IPS-18c (cell line): ENCODE results near the gene JADE2.

Experiments
- H3K4me3 ChIP-seq: 2 replicates; pipeline ENCODE4 v1.7.0; 2013; ENCODE audit warnings: low read depth, mild to moderate bottlenecking, low read length, moderate library complexity; ENCODE audit not compliant: insufficient read depth
- H3K9me3 ChIP-seq: one replicate; pipeline ENCODE4 v1.6.1; 2013; ENCODE audit warnings: mild to moderate bottlenecking, low read length, moderate library complexity; ENCODE audit not compliant: control insufficient read depth, insufficient read depth

The JADE2 gene

DNA sequence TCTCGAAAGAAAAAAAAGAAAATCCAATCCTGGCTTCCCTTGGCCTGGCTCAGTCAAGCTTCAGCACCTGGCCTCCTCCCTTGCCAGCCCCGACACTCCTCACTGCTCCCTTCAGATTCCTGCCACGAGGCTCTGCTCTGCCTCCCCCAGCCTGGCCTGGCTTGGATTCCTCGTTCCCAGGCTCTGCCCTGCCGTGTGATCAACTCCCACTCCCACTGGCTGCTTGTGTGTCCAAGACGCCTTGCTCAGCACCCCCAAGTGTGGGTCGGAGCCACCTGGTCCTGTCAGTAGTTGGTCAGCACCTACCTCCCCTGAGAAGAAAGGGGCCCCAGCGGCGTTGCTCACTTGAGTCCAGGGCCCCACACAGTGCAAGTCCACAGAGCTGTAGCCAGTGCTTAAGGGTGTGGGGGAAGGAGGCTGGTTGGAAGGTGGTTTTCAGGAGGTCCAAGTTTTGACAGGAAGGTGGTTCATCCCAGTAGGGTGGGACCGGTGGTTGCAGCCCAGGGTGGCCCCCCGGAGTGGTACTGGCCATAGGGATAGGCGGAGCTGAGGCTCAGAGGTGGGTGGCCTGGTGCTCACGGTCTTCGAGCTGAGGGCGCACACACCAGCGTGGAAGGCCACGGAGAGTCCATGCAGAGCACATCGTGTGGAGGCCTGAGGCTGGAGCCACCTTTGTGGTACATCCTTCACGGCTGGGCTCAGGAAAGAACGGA is 46.4 kb downstream of the JADE2 start:
- Histone ChIP-seq H3K9me3 (peaks cover 2% of the 10 kb centered on the region), H3K4me3 (no peak overlapping the region)

DNA sequence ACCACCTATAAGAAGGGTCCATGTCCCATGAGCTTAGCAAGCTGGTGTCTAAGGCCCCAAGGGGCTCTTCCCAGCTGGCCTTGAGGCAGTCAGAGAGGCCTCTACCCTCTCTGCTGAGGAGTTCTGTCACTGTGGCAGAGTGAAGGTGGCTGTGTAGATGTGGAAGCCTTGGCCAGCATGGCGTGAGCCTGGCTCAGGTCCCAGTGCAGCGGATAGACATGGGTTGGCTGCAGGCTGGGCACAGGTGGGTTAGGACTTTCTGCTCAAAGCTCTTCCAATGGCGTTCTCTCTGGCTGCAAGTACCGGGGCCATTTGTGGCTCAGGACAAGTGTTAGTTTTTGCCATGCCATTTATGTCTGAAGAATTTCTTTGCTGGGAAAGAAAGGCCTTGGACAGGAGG is 47.3 kb downstream of the JADE2 start:
- Histone ChIP-seq H3K4me3 (no peak overlapping the region), H3K9me3 (peaks cover 2% of the 10 kb centered on the region)

DNA sequence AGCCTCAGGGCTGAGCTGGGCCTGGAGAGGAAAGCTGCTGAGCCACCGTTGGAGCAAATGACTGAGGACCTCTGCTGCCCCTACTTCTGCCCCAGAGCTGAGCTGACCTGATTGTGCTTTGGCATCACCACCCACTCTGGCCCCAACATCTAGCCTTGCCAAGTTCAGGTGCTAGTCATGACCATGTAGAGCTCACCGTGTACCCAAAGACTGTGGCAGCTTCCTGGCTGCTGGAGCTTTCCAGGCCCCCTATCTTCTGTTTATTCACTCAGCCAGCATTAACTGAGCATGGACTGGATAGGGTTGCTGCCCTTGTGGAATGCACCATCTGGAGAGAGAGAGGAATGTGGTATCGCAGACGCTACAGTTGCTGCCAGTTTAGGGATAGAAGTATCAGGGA is 49.1 kb downstream of the JADE2 start:
- Histone ChIP-seq H3K4me3 (no peak overlapping the region), H3K9me3 (peaks cover 2% of the 10 kb centered on the region)

DNA sequence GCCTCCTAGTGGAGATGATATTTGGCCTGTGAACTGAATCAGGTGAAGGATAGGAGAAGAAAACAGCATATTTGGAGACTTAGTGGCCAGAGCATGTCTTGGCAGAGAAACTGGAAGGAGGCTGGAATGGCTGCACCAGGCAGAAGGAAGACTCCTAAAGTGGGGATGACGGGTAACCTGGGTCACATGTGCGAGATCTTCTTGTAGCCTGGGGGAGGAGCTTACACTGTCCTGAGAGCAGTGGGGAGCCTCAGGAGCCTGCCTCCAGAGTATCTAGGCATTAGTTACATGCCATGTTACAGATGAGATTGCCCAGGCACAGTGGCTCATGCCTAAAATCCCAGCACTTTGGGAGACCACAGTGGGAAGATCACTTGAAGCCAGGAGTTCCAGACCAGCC is 49.8 kb downstream of the JADE2 start:
- H3K4me3 ChIP-seq, result no peak overlapping the region
- peaks cover 2% of the 10 kb centered on the region for H3K9me3 ChIP-seq

DNA sequence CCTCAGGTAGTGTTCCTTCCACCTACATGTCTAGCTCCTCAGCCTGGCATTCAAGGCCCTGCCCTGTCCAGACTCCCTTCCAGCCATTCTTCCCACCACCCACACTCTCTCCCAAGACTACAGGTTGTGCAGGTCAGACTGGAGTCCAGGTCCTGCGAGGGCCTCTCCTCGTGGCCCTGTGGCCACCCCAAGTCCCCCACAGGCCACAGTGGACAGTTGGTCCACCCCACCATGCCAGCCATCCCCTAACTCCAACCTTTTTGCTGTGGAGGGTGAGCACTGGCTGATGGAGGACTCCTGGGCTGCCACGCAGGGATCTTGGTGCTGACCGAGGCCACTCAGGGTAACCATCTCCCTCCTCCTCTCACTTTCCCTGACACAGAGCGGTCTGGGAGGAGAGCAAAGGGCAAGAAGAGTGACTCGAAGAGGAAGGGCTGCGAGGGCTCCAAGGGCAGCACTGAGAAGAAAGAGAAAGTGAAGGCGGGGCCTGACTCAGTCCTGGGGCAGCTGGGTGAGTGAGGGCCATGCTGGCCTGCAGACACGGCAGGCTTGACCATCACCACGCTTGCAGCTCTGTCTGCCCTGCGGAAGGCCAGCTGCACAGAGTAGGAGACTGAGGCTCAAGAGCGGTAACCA is 51.0 kb downstream of the JADE2 start:
- Histone ChIP-seq H3K4me3 (no peak overlapping the region), H3K9me3 (peaks cover 2% of the 10 kb centered on the region)

DNA sequence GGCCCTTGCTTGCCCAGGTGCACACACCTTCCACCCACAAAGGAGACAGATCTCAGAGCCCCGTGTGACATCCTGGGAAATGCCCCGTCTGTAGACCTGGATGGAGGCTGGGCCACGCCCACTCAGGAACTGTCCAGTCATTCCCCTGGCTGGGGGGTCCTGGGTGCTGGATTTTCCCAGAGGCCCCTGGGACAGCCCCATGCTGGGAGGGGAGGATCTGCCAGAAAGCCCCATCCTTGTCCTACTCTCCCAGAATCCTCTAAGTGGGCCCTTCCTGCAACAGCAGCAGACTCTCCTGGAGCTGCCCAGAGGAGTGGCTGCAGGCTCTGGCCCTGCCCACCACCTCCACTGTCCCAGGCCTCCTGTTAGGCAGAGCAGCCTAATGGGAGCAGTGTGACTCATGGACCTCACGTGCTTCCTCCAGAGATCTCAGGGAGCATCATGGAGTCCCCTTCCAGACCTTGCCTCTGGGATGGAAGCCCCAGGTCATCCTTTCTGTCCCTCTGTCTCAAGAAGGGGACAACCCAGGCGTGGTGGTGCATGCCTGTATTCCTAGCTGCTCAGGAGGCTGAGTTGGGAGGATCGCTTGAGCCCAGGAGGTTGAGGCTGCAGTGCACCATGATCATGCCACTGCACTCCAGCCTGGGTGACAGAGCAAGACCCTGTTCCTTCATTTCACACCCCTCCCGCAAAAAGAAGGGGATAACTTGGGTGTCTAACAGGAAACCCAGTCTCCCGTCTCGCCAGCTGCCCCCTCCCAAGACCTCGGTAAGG is 51.7 kb downstream of the JADE2 start:
- peaks cover 2% of the 10 kb centered on the region for H3K9me3 ChIP-seq
- no peak overlapping the region for H3K4me3 ChIP-seq

DNA sequence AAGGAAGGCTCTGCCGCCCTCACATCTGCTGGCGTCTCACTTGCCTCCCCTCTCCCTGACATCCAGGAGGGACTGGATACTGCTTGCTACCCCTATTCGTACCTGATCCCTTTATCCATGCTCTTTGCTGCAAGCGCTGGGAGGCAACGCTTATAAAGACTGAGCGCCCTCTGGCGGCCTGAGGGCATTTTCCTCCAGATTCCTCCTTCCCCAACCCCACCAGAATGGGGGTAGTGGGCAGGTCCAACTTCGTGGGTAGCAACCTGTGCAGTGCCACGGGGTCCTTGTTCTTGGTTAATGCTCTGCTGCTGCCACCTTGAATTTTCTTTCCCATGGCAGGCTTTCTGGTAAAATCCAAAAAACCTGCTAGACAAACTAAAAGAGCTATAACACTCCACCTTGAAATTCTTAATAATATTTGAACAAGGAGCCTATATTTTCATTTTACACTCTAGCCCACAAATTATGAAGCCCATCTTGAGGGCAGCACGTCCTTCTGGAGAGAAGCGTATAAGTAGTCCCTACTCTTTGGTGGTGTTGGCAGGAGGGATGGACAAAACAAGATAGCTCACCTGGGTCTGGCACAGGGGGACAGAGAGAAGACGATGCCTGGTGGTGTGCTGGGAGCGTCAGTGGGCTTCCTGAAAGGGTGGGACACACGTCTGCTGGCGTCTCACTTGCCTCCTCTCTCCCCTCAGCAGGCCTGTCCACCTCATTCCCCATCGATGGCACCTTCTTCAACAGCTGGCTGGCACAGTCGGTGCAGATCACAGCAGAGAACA is 52.5 kb downstream of the JADE2 start:
- H3K9me3 ChIP-seq, result peaks cover 2% of the 10 kb centered on the region
- no peak overlapping the region for H3K4me3 ChIP-seq

DNA sequence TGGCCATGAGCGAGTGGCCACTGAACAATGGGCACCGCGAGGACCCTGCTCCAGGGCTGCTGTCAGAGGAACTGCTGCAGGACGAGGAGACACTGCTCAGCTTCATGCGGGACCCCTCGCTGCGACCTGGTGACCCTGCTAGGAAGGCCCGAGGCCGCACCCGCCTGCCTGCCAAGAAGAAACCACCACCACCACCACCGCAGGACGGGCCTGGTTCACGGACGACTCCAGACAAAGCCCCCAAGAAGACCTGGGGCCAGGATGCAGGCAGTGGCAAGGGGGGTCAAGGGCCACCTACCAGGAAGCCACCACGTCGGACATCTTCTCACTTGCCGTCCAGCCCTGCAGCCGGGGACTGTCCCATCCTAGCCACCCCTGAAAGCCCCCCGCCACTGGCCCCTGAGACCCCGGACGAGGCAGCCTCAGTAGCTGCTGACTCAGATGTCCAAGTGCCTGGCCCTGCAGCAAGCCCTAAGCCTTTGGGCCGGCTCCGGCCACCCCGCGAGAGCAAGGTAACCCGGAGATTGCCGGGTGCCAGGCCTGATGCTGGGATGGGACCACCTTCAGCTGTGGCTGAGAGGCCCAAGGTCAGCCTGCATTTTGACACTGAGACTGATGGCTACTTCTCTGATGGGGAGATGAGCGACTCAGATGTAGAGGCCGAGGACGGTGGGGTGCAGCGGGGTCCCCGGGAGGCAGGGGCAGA is 53.3 kb downstream of the JADE2 start:
- Histone ChIP-seq H3K9me3 (peaks cover 2% of the 10 kb centered on the region), H3K4me3 (no peak overlapping the region)

DNA sequence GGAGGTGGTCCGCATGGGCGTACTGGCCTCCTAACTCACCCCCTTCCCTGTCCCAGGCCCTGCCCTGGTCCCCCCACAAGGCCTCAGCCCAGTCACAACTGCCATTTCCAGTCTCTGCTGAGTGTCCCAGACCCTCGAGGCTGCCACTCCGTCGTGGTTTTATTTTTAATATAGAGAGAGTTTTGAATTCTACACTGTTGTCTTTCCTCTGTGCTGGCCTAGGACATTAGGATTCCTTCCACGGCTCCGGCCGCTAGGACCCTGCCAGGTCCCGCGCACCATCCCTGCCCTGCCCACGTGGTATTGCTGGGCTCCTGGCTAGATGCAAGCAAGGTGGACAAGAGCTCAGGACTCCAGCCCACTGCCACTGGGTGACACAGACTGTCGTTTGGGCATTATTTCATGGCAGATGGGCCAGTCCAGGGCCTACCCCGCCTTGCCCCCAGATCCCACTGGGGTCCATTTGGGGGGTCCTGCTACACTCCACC is 53.9 kb downstream of the JADE2 start:
- Histone ChIP-seq H3K4me3 (no peak overlapping the region), H3K9me3 (peaks cover 2% of the 10 kb centered on the region)

DNA sequence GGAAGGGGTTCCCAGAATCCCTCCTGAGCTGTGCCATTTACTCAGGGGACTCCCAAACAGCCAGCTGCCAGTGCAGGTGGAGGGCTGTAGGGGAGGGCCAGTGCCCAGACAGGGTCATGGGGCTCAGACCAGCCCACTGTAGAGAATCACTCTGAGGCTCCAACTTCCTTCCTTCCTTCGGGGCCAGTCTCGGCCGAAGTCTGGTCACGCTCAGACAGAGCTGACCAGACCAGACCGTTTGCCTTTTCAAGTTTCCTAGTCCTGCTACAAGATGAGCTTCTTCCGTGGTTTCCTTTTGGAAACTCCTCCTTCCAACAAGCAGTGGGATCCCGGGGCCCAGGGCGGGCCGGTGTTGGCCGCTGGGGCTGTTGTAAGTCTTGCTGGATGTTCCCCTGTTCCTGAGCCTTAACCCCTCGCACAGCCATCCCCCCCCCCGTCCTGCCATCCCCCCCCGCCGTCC is 54.6 kb downstream of the JADE2 start:
- Histone ChIP-seq H3K4me3 (no peak overlapping the region), H3K9me3 (no peaks in the 10 kb centered on the region)

DNA sequence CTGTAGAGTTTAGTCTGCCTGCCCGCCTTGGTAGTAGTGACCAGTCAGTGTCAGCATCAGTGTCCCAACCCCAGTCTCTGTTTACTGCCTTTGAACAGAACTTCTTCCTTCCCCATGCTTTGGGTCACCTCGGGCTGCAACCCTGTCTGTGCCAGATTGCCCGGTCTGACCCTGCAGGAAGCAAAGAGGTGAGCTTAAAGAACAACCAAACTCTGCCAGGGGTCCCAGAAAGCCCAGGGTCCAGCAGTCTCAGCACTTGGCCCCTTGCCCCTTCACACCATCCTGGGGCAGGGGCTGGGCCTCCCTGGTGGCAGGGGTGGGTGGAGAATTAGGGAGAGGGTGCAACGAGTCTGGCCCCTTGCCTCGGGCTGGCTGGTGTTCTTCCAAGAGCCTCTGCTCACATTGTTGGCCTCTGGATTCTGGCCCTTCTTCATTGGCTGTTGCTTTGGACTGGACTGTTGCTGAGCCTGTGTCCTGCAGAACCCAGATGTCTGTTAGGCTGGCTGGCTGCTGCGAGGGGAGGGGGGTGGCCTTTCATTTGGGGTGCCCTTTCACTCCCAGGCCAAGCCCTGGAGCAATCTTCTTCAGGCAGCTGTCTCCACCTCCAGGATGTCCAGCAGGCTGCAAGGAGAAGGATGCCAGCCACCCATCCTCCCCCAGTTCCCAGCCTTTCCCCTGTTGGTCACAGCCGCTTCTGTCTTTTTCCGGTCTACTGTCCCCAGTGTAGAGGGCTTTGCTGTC is 55.9 kb downstream of the JADE2 start:
- H3K9me3 ChIP-seq, result no peaks in the 10 kb centered on the region
- no peak overlapping the region for H3K4me3 ChIP-seq

DNA sequence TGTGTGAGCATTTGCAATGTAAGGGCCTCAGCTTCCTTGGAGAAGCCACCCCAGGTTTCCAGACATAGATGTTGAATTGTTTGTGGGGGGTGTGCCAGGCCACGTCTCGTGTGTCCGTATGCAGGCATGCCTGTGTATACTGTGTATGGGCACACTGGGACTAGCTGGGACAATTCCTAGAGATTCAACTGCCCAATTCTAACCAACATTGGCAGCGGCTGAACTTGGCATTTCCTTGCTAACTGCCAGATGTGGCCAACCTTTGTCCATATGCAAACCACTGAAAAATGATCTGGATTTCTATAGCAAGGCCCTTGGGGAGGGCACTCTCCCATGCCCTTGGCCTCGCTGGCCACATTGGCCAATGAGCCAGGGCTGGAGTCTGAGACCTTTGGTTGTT is 56.8 kb downstream of the JADE2 start:
- no peaks in the 10 kb centered on the region for H3K9me3 ChIP-seq
- no peak overlapping the region for H3K4me3 ChIP-seq

DNA sequence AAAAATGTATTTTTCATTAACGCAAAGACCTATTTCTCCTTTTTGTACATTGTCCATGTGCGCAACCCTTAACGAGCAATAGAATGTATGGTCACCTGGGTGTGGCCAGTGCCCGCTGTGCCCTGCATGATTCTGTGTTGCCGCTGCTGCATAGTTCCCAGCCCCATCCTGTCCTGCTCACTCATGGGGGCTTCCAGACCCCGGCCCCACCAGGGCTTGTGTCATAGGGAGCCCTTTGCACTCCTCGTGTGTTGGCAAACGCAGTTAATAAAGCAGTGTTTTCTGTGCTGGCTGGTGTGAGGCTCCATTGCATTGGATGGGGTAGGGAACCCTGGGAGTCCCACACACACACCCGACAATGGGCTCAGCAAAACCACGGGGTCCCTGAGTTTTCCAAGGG is 57.5 kb downstream of the JADE2 start:
- Histone ChIP-seq H3K9me3 (no peaks in the 10 kb centered on the region), H3K4me3 (no peak overlapping the region)

DNA sequence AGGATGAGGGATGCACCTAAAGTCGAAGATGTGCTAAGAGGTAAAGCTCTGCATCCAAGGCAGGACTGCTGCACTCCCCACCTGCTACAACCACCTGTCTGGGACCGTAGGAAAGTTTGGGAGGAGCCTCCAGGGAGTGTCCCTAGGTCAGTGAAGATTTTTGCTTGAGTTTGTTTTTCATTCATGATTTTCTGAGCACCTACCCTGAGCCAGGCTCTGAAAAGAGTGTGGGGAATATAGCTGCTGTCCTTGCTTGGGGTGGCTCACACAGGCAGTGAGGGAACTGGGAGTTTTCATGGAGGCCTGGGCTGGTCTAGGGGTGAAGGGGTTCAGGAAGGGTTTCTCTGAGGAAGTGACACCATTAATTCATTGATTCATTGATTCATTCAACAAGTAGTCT is 58.3 kb downstream of the JADE2 start:
- H3K9me3 ChIP-seq, result no peaks in the 10 kb centered on the region
- no peak overlapping the region for H3K4me3 ChIP-seq

DNA sequence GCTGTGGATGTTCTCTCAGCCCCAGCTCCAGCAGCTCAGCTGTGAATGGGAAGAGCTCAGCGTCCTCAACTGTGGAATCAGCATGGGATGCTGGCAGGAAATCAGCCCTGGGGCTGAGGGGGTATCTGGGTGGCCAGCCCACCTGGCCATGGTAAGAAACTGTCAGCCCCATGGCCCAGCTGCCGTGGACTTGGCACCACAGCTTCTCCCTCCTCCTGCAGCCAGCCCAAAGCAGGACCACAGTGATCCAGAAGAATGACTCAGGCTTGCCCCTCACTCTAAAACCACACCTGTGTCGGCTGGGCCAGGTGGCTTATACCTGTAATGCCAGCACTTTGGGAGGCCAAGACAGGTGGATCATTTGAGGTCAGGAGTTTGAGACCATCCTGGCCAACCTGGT is 59.2 kb downstream of the JADE2 start:
- Histone ChIP-seq H3K9me3 (no peaks in the 10 kb centered on the region), H3K4me3 (no peak overlapping the region)

DNA sequence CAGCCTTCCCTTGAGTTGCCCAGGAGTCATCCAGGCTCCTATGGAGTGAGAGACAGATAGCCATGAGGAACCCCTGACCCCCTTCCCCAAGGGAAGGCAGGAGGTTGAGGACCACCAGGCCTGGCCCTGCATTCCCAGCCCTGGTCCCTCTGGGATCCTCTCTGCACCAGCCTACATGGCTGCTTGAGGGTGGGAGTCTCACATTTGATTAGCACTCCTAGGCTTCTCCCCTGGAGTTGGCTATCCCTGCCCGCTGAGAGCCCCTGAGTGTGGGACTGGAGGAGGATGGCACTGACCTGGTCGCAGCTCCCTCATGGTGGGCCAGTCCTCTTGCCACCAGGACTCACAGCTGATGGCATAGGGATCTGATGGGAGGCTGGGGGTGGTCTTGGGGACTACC is 60.5 kb downstream of the JADE2 start:
- Histone ChIP-seq H3K9me3 (no peaks in the 10 kb centered on the region), H3K4me3 (no peak overlapping the region)
